SK-N-SH treated with all-trans-retinoic acid at 6 μM for 48 hours (cell line): ENCODE data around the gene HSP90AB1.

Source experiments
- ATAC-seq: fragments of 200-7000 bp; cut with Tn5 transposase; 3 replicates; pipeline ENCODE4 v1.9.1; 2020; ENCODE audit warnings: mild to moderate bottlenecking, moderate library complexity
- ARNTL ChIP-seq: fragments of 450-650 bp; formaldehyde crosslinking; IDR thresholded peaks from 2 replicates; pipeline ENCODE4 v1.5.0; 2020; ENCODE audit warnings: low read depth, mild to moderate bottlenecking, moderate library complexity, borderline replicate concordance
- CREB5 ChIP-seq: fragments of 250-450 bp; sonication (Bioruptor Pico); IDR thresholded peaks from 2 replicates; pipeline ENCODE4 v1.5.1; 2020; ENCODE audit warnings: low read depth, mild to moderate bottlenecking, moderate library complexity
- CSRNP3 ChIP-seq: fragments of 250-450 bp; sonication (Bioruptor Pico); IDR thresholded peaks from 2 replicates; pipeline ENCODE4 v1.5.1; 2021; ENCODE audit warnings: mild to moderate bottlenecking, moderate library complexity
- ESRRG ChIP-seq: fragments of 250-450 bp; sonication (Bioruptor Pico); IDR thresholded peaks from 2 replicates; pipeline ENCODE4 v1.6.1; 2021; ENCODE audit warnings: mild to moderate bottlenecking
- GLIS3 ChIP-seq: fragments of 250-450 bp; sonication (Bioruptor Pico); IDR thresholded peaks from 2 replicates; pipeline ENCODE4 v1.5.0; 2020; ENCODE audit warnings: mild to moderate bottlenecking, moderate library complexity
- ISL1 ChIP-seq: fragments of 250-450 bp; sonication (Bioruptor Pico); IDR thresholded peaks from 2 replicates; pipeline ENCODE4 v2.1.2; 2022; ENCODE audit warnings: mild to moderate bottlenecking, moderate library complexity
- OSR1 ChIP-seq: fragments of 250-450 bp; sonication (Bioruptor Pico); IDR thresholded peaks from 2 replicates; pipeline ENCODE4 v1.8.0; 2022; ENCODE audit warnings: moderate library complexity, mild to moderate bottlenecking, inconsistent platforms
- POU6F1 ChIP-seq: fragments of 250-450 bp; sonication (Bioruptor Pico); IDR thresholded peaks from 2 replicates; pipeline ENCODE4 v1.8.0; 2021; ENCODE audit warnings: low read depth, mild to moderate bottlenecking, moderate library complexity, borderline replicate concordance
- PPARA ChIP-seq: fragments of 250-450 bp; sonication (Bioruptor Pico); IDR thresholded peaks from 2 replicates; pipeline ENCODE4 v1.5.0; 2020; ENCODE audit warnings: mild to moderate bottlenecking, borderline replicate concordance
- RARB ChIP-seq: fragments of 250-450 bp; sonication (Bioruptor Pico); IDR thresholded peaks from 2 replicates; pipeline ENCODE4 v1.8.0; 2021; ENCODE audit warnings: mild to moderate bottlenecking, moderate library complexity
- SNAI2 ChIP-seq: fragments of 250-450 bp; sonication (Bioruptor Pico); IDR thresholded peaks from 2 replicates; pipeline ENCODE4 v1.5.0; 2020; ENCODE audit warnings: mild to moderate bottlenecking, moderate library complexity
- TOX ChIP-seq: fragments of 250-450 bp; sonication (Bioruptor Pico); IDR thresholded peaks from 2 replicates; pipeline ENCODE4 v1.8.0; 2021; ENCODE audit warnings: mild to moderate bottlenecking, moderate library complexity, borderline replicate concordance
- TSHZ2 ChIP-seq: fragments of 250-450 bp; sonication (Bioruptor Pico); IDR thresholded peaks from 2 replicates; pipeline ENCODE4 v1.5.0; 2020; ENCODE audit warnings: mild to moderate bottlenecking, moderate library complexity
- ZFP3 ChIP-seq: fragments of 250-450 bp; sonication (Bioruptor Pico); IDR thresholded peaks from 2 replicates; pipeline ENCODE4 v1.5.0; 2020; ENCODE audit warnings: mild to moderate bottlenecking, moderate library complexity
- ZFP30 ChIP-seq: fragments of 450-650 bp; formaldehyde crosslinking; IDR thresholded peaks from 2 replicates; pipeline ENCODE4 v1.5.0; 2022; ENCODE audit warnings: mild to moderate bottlenecking, moderate library complexity
- ZNF565 ChIP-seq: fragments of 450-650 bp; formaldehyde crosslinking; conservative IDR thresholded peaks from 2 replicates; pipeline ENCODE4 v1.5.0; 2020; ENCODE audit warnings: low read depth, mild to moderate bottlenecking, moderate library complexity
- ZNF70 ChIP-seq: fragments of 450-650 bp; formaldehyde crosslinking; IDR thresholded peaks from 2 replicates; pipeline ENCODE4 v1.5.0; 2020; ENCODE audit warnings: mild to moderate bottlenecking, moderate library complexity
- ZNF8 ChIP-seq: fragments of 450-650 bp; formaldehyde crosslinking; IDR thresholded peaks from 2 replicates; pipeline ENCODE4 v1.5.0; 2020; ENCODE audit warnings: mild to moderate bottlenecking, moderate library complexity

Gene HSP90AB1

GRCh38 chr6:44216677-44217331, 30.1 kb upstream of the HSP90AB1 start, which contains the start of gene MYMX:
TSS of gene MYMX (plus strand) at chr6:44216926. CDS start at chr6:44217472, 546 bp downstream.
- no peak for ATAC-seq
- TF ChIP-seq RARB (CRISPR knock-in tag) = no peak
- TF ChIP-seq GLIS3 (CRISPR knock-in tag) = no peak
- no peak for TF ChIP-seq ZFP30 (CRISPR knock-in tag)
- no peak for TF ChIP-seq ZFP3 (CRISPR knock-in tag)
- no peak for TF ChIP-seq POU6F1 (CRISPR knock-in tag)
- TF ChIP-seq CREB5 (CRISPR knock-in tag) = no peak
- TF ChIP-seq ESRRG (CRISPR knock-in tag) = no peak
- TF ChIP-seq CSRNP3 = no peak

GRCh38 chr6:44217332-44218143, 29.4 kb upstream of the HSP90AB1 start:
- no peak for ATAC-seq
- TF ChIP-seq TOX (CRISPR knock-in tag) (no peak), ZNF70 (CRISPR knock-in tag) (no peak), GLIS3 (CRISPR knock-in tag) (no peak), ISL1 (CRISPR knock-in tag) (no peak), ZFP30 (CRISPR knock-in tag) (no peak), CSRNP3 (no peak), OSR1 (CRISPR knock-in tag) (no peak), TSHZ2 (no peak), SNAI2 (CRISPR knock-in tag) (no peak), ZNF8 (CRISPR knock-in tag) (no peak), ESRRG (CRISPR knock-in tag) (no peak), CREB5 (CRISPR knock-in tag) (no peak), POU6F1 (CRISPR knock-in tag) (no peak), ZNF565 (CRISPR knock-in tag) (no peak), PPARA (no peak), ARNTL (CRISPR knock-in tag) (no peak), ZFP3 (CRISPR knock-in tag) (no peak)
- TF ChIP-seq, all 23 proteins: peak for 0
